Activated naive CD8-positive, alpha-beta T cell treated with anti-CD3 and anti-CD28 coated beads, Interleukin-2, amount 50 U/mL, for 24 hours (primary cell): ENCODE results near the gene NELL1.

Experiments used
- ATAC-seq: fragments of 150-1000 bp; cut with Tn5 transposase; one replicate; pipeline ENCODE4 v1.10.0; 2021
- DNase-seq: peaks from one replicate; pipeline ENCODE4 v3.0.0; 2021
- H3K27ac Mint-ChIP-seq: one replicate; pipeline ENCODE4 v1.8.0; 2021; ENCODE audit warnings: mild to moderate bottlenecking, mixed read lengths
- H3K27me3 Mint-ChIP-seq: one replicate; pipeline ENCODE4 v1.8.0; 2021; ENCODE audit warnings: mixed read lengths
- H3K36me3 Mint-ChIP-seq: one replicate; pipeline ENCODE4 v1.8.0; 2021; ENCODE audit warnings: low read depth, mixed read lengths
- H3K4me1 Mint-ChIP-seq: one replicate; pipeline ENCODE4 v1.8.0; 2021; ENCODE audit warnings: mixed read lengths
- H3K4me3 Mint-ChIP-seq: one replicate; pipeline ENCODE4 v1.8.0; 2021; ENCODE audit warnings: mild to moderate bottlenecking, moderate library complexity, mixed read lengths
- H3K9me3 Mint-ChIP-seq: one replicate; pipeline ENCODE4 v1.8.0; 2021; ENCODE audit warnings: mixed read lengths

The NELL1 gene

DNA sequence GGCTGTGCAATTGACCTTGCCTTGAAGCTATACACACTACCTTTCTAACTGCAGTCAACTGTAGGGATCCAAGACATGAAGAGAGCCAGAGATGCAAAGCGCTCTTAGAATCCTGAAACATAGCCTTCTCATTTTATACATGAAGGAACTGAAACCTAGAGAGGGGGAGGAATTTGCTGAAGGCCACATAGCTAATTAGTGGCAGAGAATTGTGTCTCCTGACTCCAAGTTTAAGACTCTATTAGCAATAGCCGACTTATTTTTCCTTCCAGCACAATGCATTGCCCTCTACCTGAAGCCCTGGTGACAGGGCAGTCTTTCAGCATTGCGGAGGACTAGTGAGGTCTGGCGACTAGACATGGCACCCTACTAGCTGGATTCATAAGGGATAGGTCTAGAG is 796.5 kb downstream of the NELL1 start:
- Mint-ChIP-seq H3K9me3 (peaks cover 3% of the 10 kb centered on the region), H3K27ac (no peak overlapping the region), H3K4me3 (no peak overlapping the region), H3K4me1 (no peaks in the 10 kb centered on the region), H3K27me3 (no peaks in the 10 kb centered on the region), H3K36me3 (no peaks in the 10 kb centered on the region)
- ATAC-seq: no peak
- DNase-seq: no peak

- Mint-ChIP-seq H3K27ac (no peak overlapping the region), H3K36me3 (no peaks in the 10 kb centered on the region)
- ATAC-seq: no peak
Observed at GRCh38 chr11:21470521-21470920, 801.1 kb downstream of the NELL1 start.

DNA sequence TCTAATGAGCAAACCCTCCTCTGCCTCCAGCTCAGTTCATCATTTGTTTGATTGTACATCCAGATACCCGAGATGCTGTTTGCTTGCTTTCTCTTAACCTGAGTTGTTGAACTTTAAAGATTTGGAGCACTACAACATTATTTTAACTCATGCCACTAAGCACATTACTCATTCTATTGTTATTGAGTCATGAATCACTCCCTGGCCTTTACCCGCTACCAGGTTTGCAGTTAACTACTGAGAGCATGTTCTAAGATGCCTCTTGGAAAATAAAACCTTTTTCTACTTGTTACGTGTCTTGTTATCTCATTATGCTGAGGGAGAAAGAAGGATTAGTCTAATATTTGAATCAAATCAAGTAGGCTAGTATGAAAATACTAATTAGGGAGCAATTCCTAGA is 802.9 kb downstream of the NELL1 start:
- no peaks in the 10 kb centered on the region for H3K4me1 Mint-ChIP-seq
- no peaks in the 10 kb centered on the region for H3K27me3 Mint-ChIP-seq
- no peaks in the 10 kb centered on the region for H3K36me3 Mint-ChIP-seq
- peaks cover 3% of the 10 kb centered on the region for H3K9me3 Mint-ChIP-seq
- DNase-seq: no peak
- no peak overlapping the region for H3K27ac Mint-ChIP-seq
- ATAC-seq: no peak
- no peak overlapping the region for H3K4me3 Mint-ChIP-seq

More at GRCh38 chr11:21470521-21470920, 801.1 kb downstream of the NELL1 start:
- Mint-ChIP-seq H3K27me3 (no peaks in the 10 kb centered on the region), H3K4me1 (no peaks in the 10 kb centered on the region), H3K9me3 (peaks cover 2% of the 10 kb centered on the region), H3K4me3 (no peak overlapping the region)
- DNase-seq: no peak

DNA sequence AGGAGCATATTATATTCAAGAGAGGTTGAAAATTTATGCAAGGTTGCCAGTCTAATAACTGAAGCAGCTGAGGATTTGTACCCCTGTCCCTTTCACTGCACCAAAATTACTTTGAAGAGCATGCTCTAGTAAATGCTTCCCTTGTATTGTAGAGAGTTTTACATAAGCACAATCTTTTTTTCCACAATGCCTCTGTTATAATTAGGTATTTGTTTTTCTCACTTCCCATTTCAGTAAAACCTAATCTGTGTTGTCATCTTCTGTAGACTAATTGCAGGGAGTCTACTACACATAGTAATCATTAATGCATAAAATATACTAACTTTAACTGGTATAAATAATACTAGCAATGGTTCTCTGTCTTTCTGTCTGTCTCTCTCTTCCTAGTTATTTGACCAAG is 805.1 kb downstream of the NELL1 start:
- no peaks in the 10 kb centered on the region for H3K36me3 Mint-ChIP-seq

DNA sequence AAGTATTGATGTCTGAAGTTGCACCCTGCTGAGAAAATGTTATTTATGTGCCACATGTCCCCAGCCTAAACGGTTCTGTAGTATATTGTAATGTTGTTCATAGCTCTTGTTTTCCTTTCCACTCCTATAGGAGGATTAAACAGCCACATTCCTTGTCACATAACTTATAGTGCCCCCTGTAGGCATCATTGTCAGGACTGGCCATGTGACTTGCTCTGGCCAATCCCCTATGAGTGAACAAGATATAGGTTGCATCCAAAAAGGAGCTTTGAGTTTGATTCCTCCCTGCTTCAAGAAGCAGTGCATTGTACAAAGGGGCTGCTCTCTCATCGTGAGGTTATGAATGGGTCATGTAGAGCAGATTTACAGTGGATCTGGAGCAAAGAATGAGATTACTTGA is 805.9 kb downstream of the NELL1 start:
- ATAC-seq: no peak
- no peak for DNase-seq
- Mint-ChIP-seq H3K9me3 (peaks cover 3% of the 10 kb centered on the region), H3K27me3 (no peaks in the 10 kb centered on the region), H3K27ac (no peak overlapping the region), H3K36me3 (no peaks in the 10 kb centered on the region), H3K4me1 (no peaks in the 10 kb centered on the region), H3K4me3 (no peak overlapping the region)

More for the DNA sequence above, 805.1 kb downstream of the NELL1 start:
- no peak for ATAC-seq
- Mint-ChIP-seq H3K27me3 (no peaks in the 10 kb centered on the region), H3K4me3 (no peak overlapping the region), H3K9me3 (peaks cover 3% of the 10 kb centered on the region), H3K4me1 (no peaks in the 10 kb centered on the region), H3K27ac (no peak overlapping the region)
- DNase-seq: no peak

DNA sequence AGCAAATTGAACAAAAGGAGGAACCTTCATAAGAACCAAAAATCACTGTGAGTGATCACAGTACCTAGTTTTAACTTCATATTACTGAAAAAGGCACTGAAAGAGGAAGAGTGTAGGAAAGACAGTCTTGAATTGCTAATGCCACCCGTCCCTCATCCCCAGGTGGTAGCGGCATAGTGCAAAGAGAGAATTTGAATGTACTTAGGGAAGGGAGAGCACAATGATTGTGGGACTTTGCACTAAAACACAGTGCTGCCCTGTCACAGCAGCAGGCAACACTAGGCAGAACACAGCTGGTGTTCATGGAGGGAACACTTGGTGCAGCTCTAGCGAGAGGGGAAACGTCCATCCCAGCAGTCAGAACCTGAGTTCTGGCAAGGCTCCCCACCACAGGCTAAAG is 807.2 kb downstream of the NELL1 start:
- no peak overlapping the region for H3K27ac Mint-ChIP-seq
- ATAC-seq (no peak), DNase-seq (no peak)
- peaks cover 3% of the 10 kb centered on the region for H3K9me3 Mint-ChIP-seq
- no peaks in the 10 kb centered on the region for H3K27me3 Mint-ChIP-seq
- no peak overlapping the region for H3K4me3 Mint-ChIP-seq
- H3K4me1 Mint-ChIP-seq: no peaks in the 10 kb centered on the region
- no peaks in the 10 kb centered on the region for H3K36me3 Mint-ChIP-seq

DNA sequence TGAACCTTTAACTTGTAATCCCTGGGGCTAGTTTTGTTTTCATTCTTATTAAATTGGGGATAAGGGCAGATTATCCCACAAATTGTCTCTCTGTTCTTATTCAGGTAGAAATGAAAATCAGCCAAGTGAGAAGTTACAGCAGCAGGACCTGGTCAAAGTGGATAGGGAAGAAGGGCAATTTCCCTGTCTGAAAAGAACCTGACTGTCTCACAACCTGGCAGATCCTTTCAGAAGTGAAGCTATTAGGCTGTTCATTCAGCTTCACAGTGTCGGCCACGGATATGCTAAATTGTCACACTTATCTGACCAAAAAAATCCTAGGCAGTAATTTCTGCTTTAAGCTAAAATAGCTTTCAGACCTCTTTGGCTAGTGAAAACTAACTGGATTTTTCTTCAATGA is 810.9 kb downstream of the NELL1 start:
- H3K36me3 Mint-ChIP-seq: no peaks in the 10 kb centered on the region
- ATAC-seq (no peak), DNase-seq (no peak)
- H3K4me1 Mint-ChIP-seq: no peaks in the 10 kb centered on the region
- H3K27ac Mint-ChIP-seq: no peak overlapping the region
- H3K4me3 Mint-ChIP-seq: no peak overlapping the region
- H3K27me3 Mint-ChIP-seq: no peaks in the 10 kb centered on the region
- peaks cover 3% of the 10 kb centered on the region for H3K9me3 Mint-ChIP-seq

- H3K4me1 Mint-ChIP-seq: no peaks in the 10 kb centered on the region
- no peak overlapping the region for H3K4me3 Mint-ChIP-seq
- no peaks in the 10 kb centered on the region for H3K36me3 Mint-ChIP-seq
- DNase-seq: no peak
- peaks cover 3% of the 10 kb centered on the region for H3K9me3 Mint-ChIP-seq
- H3K27ac Mint-ChIP-seq: no peak overlapping the region
- no peaks in the 10 kb centered on the region for H3K27me3 Mint-ChIP-seq
- no peak for ATAC-seq
Observed at GRCh38 chr11:21481255-21481654, 811.9 kb downstream of the NELL1 start.

DNA sequence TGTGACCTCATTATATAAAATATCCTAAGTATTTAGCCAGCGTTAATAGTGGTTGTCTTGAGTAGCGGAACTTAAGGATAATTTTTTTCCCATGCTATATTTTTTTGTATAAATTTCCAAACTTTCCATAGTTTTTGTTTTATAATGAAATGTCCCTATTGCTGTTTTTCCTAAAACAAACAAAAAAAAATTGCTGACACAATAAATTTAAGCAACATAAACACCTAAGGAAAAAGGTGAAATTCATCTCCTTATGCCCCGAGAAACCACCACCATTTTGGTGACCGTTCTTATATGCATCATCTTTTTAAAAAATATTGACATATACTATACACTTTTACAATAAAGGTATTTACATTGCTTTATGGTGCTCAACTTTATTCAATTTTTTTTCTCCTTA is 814.7 kb downstream of the NELL1 start:
- no peaks in the 10 kb centered on the region for H3K36me3 Mint-ChIP-seq
- H3K4me3 Mint-ChIP-seq: no peak overlapping the region
- ATAC-seq (no peak), DNase-seq (no peak)
- H3K4me1 Mint-ChIP-seq: no peaks in the 10 kb centered on the region
- peaks cover 9% of the 10 kb centered on the region for H3K9me3 Mint-ChIP-seq
- no peak overlapping the region for H3K27ac Mint-ChIP-seq
- no peaks in the 10 kb centered on the region for H3K27me3 Mint-ChIP-seq

- DNase-seq (no peak), ATAC-seq (no peak)
- Mint-ChIP-seq H3K4me3 (no peak overlapping the region), H3K9me3 (peaks cover 19% of the 10 kb centered on the region), H3K27me3 (no peaks in the 10 kb centered on the region), H3K36me3 (no peaks in the 10 kb centered on the region), H3K27ac (no peak overlapping the region), H3K4me1 (no peaks in the 10 kb centered on the region)
Observed at GRCh38 chr11:21485006-21485405, 815.6 kb downstream of the NELL1 start.

DNA sequence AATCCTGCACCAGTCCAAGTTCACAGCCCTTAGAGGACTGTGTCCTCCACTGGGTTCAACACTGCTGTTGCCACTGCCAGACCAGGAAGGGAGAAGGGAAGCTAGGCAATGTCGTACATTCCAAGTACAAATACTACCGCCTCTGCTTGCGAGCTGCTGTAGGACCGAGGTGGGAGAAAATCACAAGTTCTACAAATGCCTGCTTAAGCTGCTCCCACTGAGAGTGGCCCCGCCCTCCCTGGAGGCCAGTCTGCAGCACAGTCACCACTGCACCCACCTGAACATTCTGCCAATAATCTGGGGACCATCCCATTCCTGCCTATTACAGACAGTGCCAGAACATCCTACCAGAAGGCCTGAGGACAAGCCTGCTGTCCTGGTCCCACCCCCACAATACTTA is 816.0 kb downstream of the NELL1 start:
- no peak overlapping the region for H3K4me3 Mint-ChIP-seq
- no peaks in the 10 kb centered on the region for H3K4me1 Mint-ChIP-seq
- H3K9me3 Mint-ChIP-seq: peaks cover 23% of the 10 kb centered on the region
- no peaks in the 10 kb centered on the region for H3K36me3 Mint-ChIP-seq
- no peaks in the 10 kb centered on the region for H3K27me3 Mint-ChIP-seq
- DNase-seq (no peak), ATAC-seq (no peak)
- no peak overlapping the region for H3K27ac Mint-ChIP-seq

- DNase-seq (no peak), ATAC-seq (no peak)
- H3K27me3 Mint-ChIP-seq: no peaks in the 10 kb centered on the region
- no peak overlapping the region for H3K27ac Mint-ChIP-seq
- no peaks in the 10 kb centered on the region for H3K4me1 Mint-ChIP-seq
- no peaks in the 10 kb centered on the region for H3K36me3 Mint-ChIP-seq
- H3K9me3 Mint-ChIP-seq: peaks cover 34% of the 10 kb centered on the region
- H3K4me3 Mint-ChIP-seq: no peak overlapping the region
Observed at GRCh38 chr11:21489416-21490115, 820.2 kb downstream of the NELL1 start.

DNA sequence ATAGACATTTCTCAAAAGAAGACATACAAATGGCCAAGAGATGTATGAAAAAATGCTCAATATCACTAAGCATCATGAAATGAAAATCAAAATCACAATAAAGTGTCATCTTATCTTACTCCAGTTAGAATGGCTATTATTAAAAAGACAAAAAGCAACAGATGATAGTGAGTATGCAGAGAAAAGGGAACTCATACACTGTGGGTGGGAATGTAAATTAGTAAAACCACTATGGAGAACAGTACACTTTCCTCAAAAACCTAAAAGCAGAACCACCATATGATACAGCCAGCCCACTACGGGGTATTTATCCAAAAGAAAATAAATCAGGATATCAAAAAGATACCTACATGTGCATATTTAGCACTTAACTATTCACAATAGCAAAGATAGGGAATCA is 823.5 kb downstream of the NELL1 start:
- Mint-ChIP-seq H3K27me3 (no peaks in the 10 kb centered on the region), H3K4me3 (no peak overlapping the region), H3K4me1 (no peaks in the 10 kb centered on the region), H3K9me3 (peaks cover 34% of the 10 kb centered on the region), H3K27ac (no peak overlapping the region), H3K36me3 (no peaks in the 10 kb centered on the region)
- DNase-seq: no peak
- no peak for ATAC-seq

DNA sequence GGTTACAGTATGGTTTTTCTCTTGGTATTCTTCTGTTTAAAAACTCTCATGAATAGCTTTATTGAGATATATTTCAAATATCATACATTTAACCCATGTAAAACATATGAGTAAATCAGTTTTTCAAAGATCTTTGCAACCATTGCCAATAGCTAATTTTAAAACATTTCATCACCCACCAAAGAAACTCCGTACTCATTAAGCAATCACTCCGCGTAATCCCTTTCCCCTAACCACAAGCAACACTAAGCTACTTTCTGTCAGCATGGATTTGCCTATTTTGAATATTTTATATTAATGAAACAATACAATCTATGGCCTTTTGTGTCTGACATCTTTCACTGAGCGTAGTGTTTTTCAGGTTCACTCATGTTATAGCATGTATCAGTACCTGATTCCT is 825.6 kb downstream of the NELL1 start:
- Mint-ChIP-seq H3K4me3 (no peak overlapping the region), H3K27ac (no peak overlapping the region), H3K36me3 (no peaks in the 10 kb centered on the region), H3K27me3 (no peaks in the 10 kb centered on the region), H3K9me3 (peaks cover 23% of the 10 kb centered on the region), H3K4me1 (no peaks in the 10 kb centered on the region)
- no peak for ATAC-seq
- no peak for DNase-seq

DNA sequence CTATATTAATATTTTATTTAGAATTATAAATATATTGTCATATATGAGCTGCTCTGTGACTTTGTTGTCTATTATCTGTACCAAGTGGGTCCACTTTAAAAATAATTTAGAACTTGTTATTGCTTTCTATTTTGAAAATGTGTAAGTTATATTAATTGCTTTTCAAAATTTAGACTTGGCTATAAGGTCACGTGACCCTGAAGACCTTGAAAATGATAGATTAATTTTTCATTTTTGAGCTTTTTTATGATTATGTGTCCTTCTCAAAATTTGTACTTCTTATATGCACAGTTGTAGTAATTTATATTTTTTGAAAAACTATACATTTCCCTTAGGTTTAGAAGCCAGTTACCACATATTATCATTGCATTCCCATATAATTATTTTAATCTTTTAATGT is 826.5 kb downstream of the NELL1 start:
- H3K27ac Mint-ChIP-seq: no peak overlapping the region
- H3K27me3 Mint-ChIP-seq: no peaks in the 10 kb centered on the region
- peaks cover 15% of the 10 kb centered on the region for H3K9me3 Mint-ChIP-seq
- ATAC-seq (no peak), DNase-seq (no peak)
- no peaks in the 10 kb centered on the region for H3K36me3 Mint-ChIP-seq
- H3K4me3 Mint-ChIP-seq: no peak overlapping the region
- no peaks in the 10 kb centered on the region for H3K4me1 Mint-ChIP-seq

- ATAC-seq: no peak
- H3K36me3 Mint-ChIP-seq: no peaks in the 10 kb centered on the region
- no peaks in the 10 kb centered on the region for H3K27me3 Mint-ChIP-seq
- no peaks in the 10 kb centered on the region for H3K4me1 Mint-ChIP-seq
- no peak overlapping the region for H3K4me3 Mint-ChIP-seq
- H3K27ac Mint-ChIP-seq: no peak overlapping the region
- H3K9me3 Mint-ChIP-seq: peaks cover 7% of the 10 kb centered on the region
- no peak for DNase-seq
Observed at GRCh38 chr11:21501245-21501644, 831.9 kb downstream of the NELL1 start.
